Gastroesophageal sphincter (tissue), 3 donors: Measurements from ENCODE around the gene PLCB1.

ENCODE experiments used
- CTCF ChIP-seq, 4 experiments: fragments of 200-600 bp in 2 of 4; fragments of 450-650 bp in 2 of 4; sonication (generic) in 1 of 4; IDR thresholded peaks; one replicate each; pipeline ENCODE4 v1.5.1; 2017 to 2019; ENCODE audit warnings: antibody characterized with exemption in 4 of 4, mild to moderate bottlenecking in 2 of 4, moderate library complexity in 2 of 4
- EP300 ChIP-seq: sonication (generic); formaldehyde crosslinking; IDR thresholded peaks from one replicate; pipeline ENCODE4 v1.6.1; 2017; ENCODE audit warnings: antibody characterized with exemption, mild to moderate bottlenecking
- POLR2A ChIP-seq, 2 donors: fragments of 450-650 bp; IDR thresholded peaks; one replicate each; pipeline ENCODE4 v1.6.1; 2017; ENCODE audit warnings: antibody characterized with exemption in 2 of 2, mild to moderate bottlenecking in 2 of 2, moderate library complexity in 1 of 2
- POLR2AphosphoS5 ChIP-seq: sonication (generic); formaldehyde crosslinking; IDR thresholded peaks from one replicate; pipeline ENCODE4 v1.6.1; 2017; ENCODE audit warnings: antibody characterized with exemption

GRCh38 chr20:8800089-8800488 is 668.0 kb downstream of the PLCB1 start:
- TF ChIP-seq CTCF (IDR thresholded peaks at IDR 0.05) (no peak), POLR2AphosphoS5 (no peak), POLR2A (IDR thresholded peaks at IDR 0.05) (no peak), EP300 (no peak)
